Colonic mucosa (tissue), 4 donors: ENCODE results near the gene RYR3. TPM values are rescaled to one million over a fixed set of nuclear protein-coding genes. Genes with fewer than 3 reads are reported as not detected.

Source experiments
- DNase-seq: peaks from one replicate; pipeline ENCODE4 v3.0.0-alpha.2; 2020
- H3K27ac ChIP-seq: fragments of 200-600 bp; one replicate; pipeline ENCODE4 v1.8.0; 2021
- H3K27me3 ChIP-seq: fragments of 200-600 bp; one replicate; pipeline ENCODE4 v1.8.0; 2021
- H3K36me3 ChIP-seq: fragments of 200-600 bp; one replicate; pipeline ENCODE4 v1.8.0; 2021
- H3K4me1 ChIP-seq: fragments of 200-600 bp; one replicate; pipeline ENCODE4 v1.8.0; 2021; ENCODE audit warnings: mild to moderate bottlenecking
- H3K4me3 ChIP-seq: fragments of 200-600 bp; one replicate; pipeline ENCODE4 v1.8.0; 2021
- H3K9ac ChIP-seq, 2 donors: one replicate each; pipeline ENCODE4 v1.7.0; 2013; ENCODE audit warnings: control low read depth in 2 of 2, low read depth in 2 of 2, low read length in 2 of 2
- H3K9me3 ChIP-seq: fragments of 200-600 bp; one replicate; pipeline ENCODE4 v1.8.0; 2021
- intact Hi-C: fragments of 100-400 bp; cut with DNase I; formaldehyde crosslinking; loops from one replicate; pipeline ENCODE4 v1.14.1; 2022
- total RNA-seq, 2 donors: library from RNA; stranded (reverse); fragmentation: NEBNext Ultra II Directional in 1 of 2; extraction: Animal tissue kit (Norgen Biotek cat#: 25700) in 1 of 2; gene quantifications; one replicate each; pipeline ENCODE4 v1.2.1, GENCODE V29; 2021
- TF ChIP-seq, protein P1 (sequence below): fragments of 200-600 bp; IDR thresholded peaks from one replicate; pipeline ENCODE4 v1.8.0; 2022; ENCODE audit warnings: antibody characterized with exemption, mild to moderate bottlenecking
- donor health status: healthy.
- donor health status: DM: no; HTN: no; CAD: no.
- donor health status: DM: no; HTN: no; CAD: no.

RYR3 gene
- total RNA-seq, 2 donors from 2014 or later, result 0.17 to 1.1 TPM

GRCh38 chr15:33433821-33434220, 123.1 kb downstream of the RYR3 start:
- H3K4me3 ChIP-seq, result no peak overlapping the region
- H3K27ac ChIP-seq, result no peak overlapping the region
- no peak for DNase-seq
- no peaks in the 10 kb centered on the region for H3K4me1 ChIP-seq
- intact Hi-C loops, result no loop called here
- H3K27me3 ChIP-seq, result no peaks in the 10 kb centered on the region
- no peak overlapping the region for H3K9ac ChIP-seq
- TF ChIP-seq, protein P1, sequence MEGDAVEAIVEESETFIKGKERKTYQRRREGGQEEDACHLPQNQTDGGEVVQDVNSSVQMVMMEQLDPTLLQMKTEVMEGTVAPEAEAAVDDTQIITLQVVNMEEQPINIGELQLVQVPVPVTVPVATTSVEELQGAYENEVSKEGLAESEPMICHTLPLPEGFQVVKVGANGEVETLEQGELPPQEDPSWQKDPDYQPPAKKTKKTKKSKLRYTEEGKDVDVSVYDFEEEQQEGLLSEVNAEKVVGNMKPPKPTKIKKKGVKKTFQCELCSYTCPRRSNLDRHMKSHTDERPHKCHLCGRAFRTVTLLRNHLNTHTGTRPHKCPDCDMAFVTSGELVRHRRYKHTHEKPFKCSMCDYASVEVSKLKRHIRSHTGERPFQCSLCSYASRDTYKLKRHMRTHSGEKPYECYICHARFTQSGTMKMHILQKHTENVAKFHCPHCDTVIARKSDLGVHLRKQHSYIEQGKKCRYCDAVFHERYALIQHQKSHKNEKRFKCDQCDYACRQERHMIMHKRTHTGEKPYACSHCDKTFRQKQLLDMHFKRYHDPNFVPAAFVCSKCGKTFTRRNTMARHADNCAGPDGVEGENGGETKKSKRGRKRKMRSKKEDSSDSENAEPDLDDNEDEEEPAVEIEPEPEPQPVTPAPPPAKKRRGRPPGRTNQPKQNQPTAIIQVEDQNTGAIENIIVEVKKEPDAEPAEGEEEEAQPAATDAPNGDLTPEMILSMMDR, result no peak
- H3K36me3 ChIP-seq, result no peaks in the 10 kb centered on the region
- no peaks in the 10 kb centered on the region for H3K9me3 ChIP-seq

DNA sequence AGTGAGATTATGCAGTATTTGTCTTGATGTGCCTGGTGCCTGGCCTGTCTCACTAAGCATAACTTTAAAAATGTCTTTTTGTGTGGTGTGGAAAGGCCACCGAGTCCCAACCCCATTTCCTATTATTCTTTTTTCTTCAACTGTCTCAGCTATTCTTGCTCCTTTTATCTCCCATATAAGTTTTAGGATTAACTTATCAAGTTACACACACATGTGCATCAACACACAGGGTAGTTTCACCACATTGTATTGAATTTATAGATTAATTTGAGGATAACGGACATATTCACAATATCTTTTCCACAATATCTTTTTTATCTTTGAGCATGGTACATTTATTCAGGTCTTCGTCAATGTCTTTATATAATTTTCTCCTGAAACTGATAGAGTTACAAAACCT, 127.6 kb downstream of the RYR3 start:
- H3K9ac ChIP-seq, result no peak overlapping the region
- H3K36me3 ChIP-seq, result no peaks in the 10 kb centered on the region
- intact Hi-C loops, result no loop called here
- no peak overlapping the region for H3K4me3 ChIP-seq
- no peak for DNase-seq
- no peak overlapping the region for H3K27ac ChIP-seq
- H3K4me1 ChIP-seq, result no peaks in the 10 kb centered on the region
- no peaks in the 10 kb centered on the region for H3K27me3 ChIP-seq
- TF ChIP-seq, protein P1, result no peak
- H3K9me3 ChIP-seq, result no peaks in the 10 kb centered on the region

GRCh38 chr15:33440900-33441299, 130.1 kb downstream of the RYR3 start:
- Histone ChIP-seq H3K27me3 (no peaks in the 10 kb centered on the region), H3K4me3 (no peak overlapping the region), H3K9ac (no peak overlapping the region), H3K27ac (no peak overlapping the region), H3K9me3 (no peaks in the 10 kb centered on the region), H3K36me3 (no peaks in the 10 kb centered on the region), H3K4me1 (no peaks in the 10 kb centered on the region)
- no peak for DNase-seq
- TF ChIP-seq, protein P1, result no peak
- intact Hi-C loops, result no loop called here

- intact Hi-C loops, result no loop called here
- DNase-seq, result no peak
Measured at GRCh38 chr15:33442449-33442848, 131.7 kb downstream of the RYR3 start.

DNA sequence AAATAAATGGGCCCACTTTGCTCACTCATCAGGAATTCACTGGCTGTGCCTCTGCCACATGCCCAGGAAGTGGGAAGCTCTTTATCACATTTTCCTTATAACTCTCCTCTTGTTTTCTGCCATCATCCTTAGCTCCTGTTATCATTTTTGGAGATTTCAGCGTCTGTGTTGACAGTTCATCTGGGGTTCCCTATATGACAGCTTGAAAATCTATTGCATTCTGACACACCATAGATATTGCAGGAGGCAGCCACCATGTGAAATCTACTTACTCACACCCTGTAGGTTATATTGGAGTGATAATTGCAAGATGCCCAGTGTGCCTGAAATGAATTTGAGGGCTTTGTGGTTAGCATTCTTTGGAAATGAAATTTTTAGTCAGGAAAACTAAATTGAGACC, 132.9 kb downstream of the RYR3 start:
- no peaks in the 10 kb centered on the region for H3K27me3 ChIP-seq
- TF ChIP-seq, protein P1, result no peak
- intact Hi-C loops, result no loop called here

More at GRCh38 chr15:33442449-33442848, 131.7 kb downstream of the RYR3 start:
- TF ChIP-seq, protein P1, result no peak
- no peaks in the 10 kb centered on the region for H3K27me3 ChIP-seq
- no peak overlapping the region for H3K9ac ChIP-seq
- no peaks in the 10 kb centered on the region for H3K4me1 ChIP-seq
- H3K4me3 ChIP-seq, result no peak overlapping the region
- no peaks in the 10 kb centered on the region for H3K9me3 ChIP-seq
- H3K36me3 ChIP-seq, result no peaks in the 10 kb centered on the region
- no peak overlapping the region for H3K27ac ChIP-seq

DNA sequence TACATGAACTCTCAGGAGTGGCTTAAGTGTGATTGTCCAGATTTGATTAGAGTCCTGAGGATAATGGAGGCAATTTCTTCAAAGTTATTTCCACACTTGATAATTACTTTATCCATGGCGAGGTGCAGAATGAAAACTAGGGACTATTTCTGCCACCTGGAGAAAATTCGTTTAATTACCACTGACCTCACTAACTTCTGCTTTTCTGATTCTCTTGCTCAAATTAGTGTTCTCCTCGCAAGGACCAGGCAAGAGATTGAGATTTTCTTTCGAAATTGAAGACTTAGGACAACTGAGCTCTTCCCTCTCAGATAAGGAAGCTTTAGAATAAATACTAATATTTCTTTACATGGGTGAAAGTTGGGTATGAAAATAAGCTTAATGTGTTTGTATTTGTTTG, 135.2 kb downstream of the RYR3 start:
- no peak overlapping the region for H3K27ac ChIP-seq
- H3K9ac ChIP-seq, result no peak overlapping the region
- no peaks in the 10 kb centered on the region for H3K4me1 ChIP-seq
- TF ChIP-seq, protein P1, result no peak
- H3K9me3 ChIP-seq, result no peaks in the 10 kb centered on the region
- DNase-seq, result no peak
- no peaks in the 10 kb centered on the region for H3K27me3 ChIP-seq
- no peaks in the 10 kb centered on the region for H3K36me3 ChIP-seq
- intact Hi-C loops, result no loop called here
- no peak overlapping the region for H3K4me3 ChIP-seq

More for the DNA sequence above, 132.9 kb downstream of the RYR3 start:
- Histone ChIP-seq H3K4me3 (no peak overlapping the region), H3K4me1 (no peaks in the 10 kb centered on the region), H3K36me3 (no peaks in the 10 kb centered on the region), H3K9ac (no peak overlapping the region), H3K27ac (no peak overlapping the region), H3K9me3 (no peaks in the 10 kb centered on the region)
- DNase-seq, result no peak
